Vagina (tissue), 2 donors: ENCODE measurements around the gene C1orf174.

Experiments
- POLR2AphosphoS5 ChIP-seq, 2 donors: sonication (generic); formaldehyde crosslinking; IDR thresholded peaks; one replicate each; pipeline ENCODE4 v1.9.0; 2017; ENCODE audit warnings: antibody characterized with exemption in 2 of 2, mild to moderate bottlenecking in 2 of 2, low read depth in 1 of 2; ENCODE audit not compliant: insufficient read depth in 1 of 2
- TF ChIP-seq, protein P1 (sequence below), 3 experiments: fragments of 450-650 bp in 2 of 3; fragments of 200-600 bp in 1 of 3; sonication (generic) in 1 of 3; IDR thresholded peaks; one replicate each; pipeline ENCODE4 v1.5.1; 2017 to 2019; ENCODE audit warnings: antibody characterized with exemption in 3 of 3, mild to moderate bottlenecking in 2 of 3, moderate library complexity in 2 of 3

DNA sequence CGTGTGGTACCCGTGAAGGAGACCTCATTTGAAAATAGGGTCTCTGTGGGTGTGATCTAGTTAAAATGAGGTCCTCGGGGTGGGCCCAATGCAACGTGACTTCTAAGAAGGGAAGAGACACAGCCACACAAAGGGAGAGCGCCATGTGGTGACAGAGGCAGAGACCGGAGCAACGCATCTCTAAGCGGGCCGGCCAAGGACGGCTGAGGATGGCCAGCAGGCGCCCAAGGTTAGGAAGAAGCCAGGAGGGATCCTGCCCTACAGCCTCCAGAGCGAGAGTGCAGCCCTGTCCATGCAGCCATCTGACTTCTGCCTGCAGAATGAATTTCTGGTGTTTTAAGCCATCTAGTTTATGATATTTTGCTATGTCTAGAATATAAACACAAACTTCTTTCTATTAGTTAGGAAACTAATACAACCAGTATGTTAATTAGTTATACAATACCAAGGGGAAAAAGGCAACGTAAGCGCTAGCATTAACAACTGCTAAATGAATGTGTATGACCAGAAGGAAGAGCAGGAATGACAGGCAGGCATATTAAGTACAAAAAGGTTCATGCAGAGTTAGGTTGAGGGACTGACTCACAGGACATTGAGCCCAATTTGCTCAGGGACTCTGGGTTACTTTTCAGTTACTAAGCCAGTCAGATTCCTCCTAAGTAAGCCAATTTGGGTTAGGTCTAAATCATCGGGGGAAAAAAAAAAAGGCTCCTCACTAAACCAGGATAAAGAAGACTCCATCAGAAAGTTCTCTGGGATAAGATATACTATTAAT lies 47.2 kb downstream of the C1orf174 start:
- TF ChIP-seq, protein P1, sequence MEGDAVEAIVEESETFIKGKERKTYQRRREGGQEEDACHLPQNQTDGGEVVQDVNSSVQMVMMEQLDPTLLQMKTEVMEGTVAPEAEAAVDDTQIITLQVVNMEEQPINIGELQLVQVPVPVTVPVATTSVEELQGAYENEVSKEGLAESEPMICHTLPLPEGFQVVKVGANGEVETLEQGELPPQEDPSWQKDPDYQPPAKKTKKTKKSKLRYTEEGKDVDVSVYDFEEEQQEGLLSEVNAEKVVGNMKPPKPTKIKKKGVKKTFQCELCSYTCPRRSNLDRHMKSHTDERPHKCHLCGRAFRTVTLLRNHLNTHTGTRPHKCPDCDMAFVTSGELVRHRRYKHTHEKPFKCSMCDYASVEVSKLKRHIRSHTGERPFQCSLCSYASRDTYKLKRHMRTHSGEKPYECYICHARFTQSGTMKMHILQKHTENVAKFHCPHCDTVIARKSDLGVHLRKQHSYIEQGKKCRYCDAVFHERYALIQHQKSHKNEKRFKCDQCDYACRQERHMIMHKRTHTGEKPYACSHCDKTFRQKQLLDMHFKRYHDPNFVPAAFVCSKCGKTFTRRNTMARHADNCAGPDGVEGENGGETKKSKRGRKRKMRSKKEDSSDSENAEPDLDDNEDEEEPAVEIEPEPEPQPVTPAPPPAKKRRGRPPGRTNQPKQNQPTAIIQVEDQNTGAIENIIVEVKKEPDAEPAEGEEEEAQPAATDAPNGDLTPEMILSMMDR (IDR thresholded peaks at IDR 0.05) = no peak
- no peak for TF ChIP-seq POLR2AphosphoS5 (IDR thresholded peaks at IDR 0.05; ENCODE audit: insufficient read depth in 1 of 2, low read depth in 1 of 2)
